Measurements from ENCODE around the gene SCYL2.

DNA sequence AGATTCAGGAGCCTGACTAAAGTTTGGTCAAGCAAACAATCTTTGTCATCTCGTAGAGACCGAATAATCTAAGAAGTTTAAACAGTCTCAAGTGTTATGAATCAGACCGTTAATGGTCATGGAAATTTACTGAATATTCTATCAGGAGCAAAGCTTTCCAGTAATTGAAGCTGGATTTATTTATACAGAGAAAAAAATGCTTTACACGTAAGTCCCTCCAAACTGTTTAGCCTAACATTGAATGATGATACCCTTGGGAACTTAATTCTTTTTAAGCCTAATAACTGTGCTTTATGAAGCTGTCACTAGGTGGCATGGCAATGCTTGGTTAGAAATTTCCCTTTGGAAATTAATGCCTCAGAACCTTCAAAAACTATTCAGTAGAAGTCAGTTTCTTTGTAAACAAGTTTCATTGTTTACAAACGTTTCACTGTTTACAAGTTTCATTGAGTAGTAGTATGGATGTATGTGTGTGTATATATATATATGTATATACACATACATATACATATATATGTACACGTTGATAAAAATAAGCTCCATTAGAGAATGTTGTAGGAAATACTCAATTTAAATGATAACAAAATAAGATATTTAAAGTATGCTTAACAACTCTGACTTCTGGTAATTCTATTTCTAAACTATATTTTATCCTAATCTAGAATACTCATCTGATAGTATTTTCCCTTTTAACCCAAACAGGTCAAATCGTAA lies 32.2 kb upstream of the SCYL2 start:
- TF ChIP-seq, protein P1, sequence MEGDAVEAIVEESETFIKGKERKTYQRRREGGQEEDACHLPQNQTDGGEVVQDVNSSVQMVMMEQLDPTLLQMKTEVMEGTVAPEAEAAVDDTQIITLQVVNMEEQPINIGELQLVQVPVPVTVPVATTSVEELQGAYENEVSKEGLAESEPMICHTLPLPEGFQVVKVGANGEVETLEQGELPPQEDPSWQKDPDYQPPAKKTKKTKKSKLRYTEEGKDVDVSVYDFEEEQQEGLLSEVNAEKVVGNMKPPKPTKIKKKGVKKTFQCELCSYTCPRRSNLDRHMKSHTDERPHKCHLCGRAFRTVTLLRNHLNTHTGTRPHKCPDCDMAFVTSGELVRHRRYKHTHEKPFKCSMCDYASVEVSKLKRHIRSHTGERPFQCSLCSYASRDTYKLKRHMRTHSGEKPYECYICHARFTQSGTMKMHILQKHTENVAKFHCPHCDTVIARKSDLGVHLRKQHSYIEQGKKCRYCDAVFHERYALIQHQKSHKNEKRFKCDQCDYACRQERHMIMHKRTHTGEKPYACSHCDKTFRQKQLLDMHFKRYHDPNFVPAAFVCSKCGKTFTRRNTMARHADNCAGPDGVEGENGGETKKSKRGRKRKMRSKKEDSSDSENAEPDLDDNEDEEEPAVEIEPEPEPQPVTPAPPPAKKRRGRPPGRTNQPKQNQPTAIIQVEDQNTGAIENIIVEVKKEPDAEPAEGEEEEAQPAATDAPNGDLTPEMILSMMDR (IDR thresholded peaks at IDR 0.05), result peak; percentile 23 to 51 (median 47)
- TF ChIP-seq POLR2A (IDR thresholded peaks at IDR 0.05), result no peak

Data from ovary (tissue), 3 donors.